ENCODE measurements around the gene ZNF862.

GRCh38 chr7:149869291-149869650 lies 31.1 kb downstream of the ZNF862 start:
- TF ChIP-seq CBFB (CRISPR knock-in tag; IDR thresholded peaks at IDR 0.05; ENCODE audit: low read depth) = no peak
- no peak for TF ChIP-seq SP1 (CRISPR knock-in tag; conservative IDR thresholded peaks at IDR 0.05)
- TF ChIP-seq NR2C2 (CRISPR knock-in tag; IDR thresholded peaks at IDR 0.05) = no peak
- no peak for TF ChIP-seq PRDM15 (CRISPR knock-in tag; IDR thresholded peaks at IDR 0.05)
- TF ChIP-seq GABPB1 (CRISPR knock-in tag; IDR thresholded peaks at IDR 0.05) = no peak
- TF ChIP-seq CTCF (IDR thresholded peaks at IDR 0.05) = no peak
- TF ChIP-seq IRF1 (CRISPR knock-in tag; IDR thresholded peaks at IDR 0.05) = no peak
- no peak for TF ChIP-seq CREB1 (CRISPR knock-in tag; IDR thresholded peaks at IDR 0.05)
- TF ChIP-seq MLX (CRISPR knock-in tag; IDR thresholded peaks at IDR 0.05) = no peak
- no peak for TF ChIP-seq ZNF671 (CRISPR knock-in tag; IDR thresholded peaks at IDR 0.05)
- no peak for TF ChIP-seq MYBL2 (CRISPR knock-in tag; IDR thresholded peaks at IDR 0.05)
- TF ChIP-seq ATF6 (CRISPR knock-in tag; IDR thresholded peaks at IDR 0.05) = no peak
- no peak for TF ChIP-seq PRRX2 (CRISPR knock-in tag; IDR thresholded peaks at IDR 0.05)
- TF ChIP-seq ESRRA (CRISPR knock-in tag; IDR thresholded peaks at IDR 0.05; ENCODE audit: borderline replicate concordance) = no peak
